Measurements from ENCODE around the gene MSH3. TPM values are rescaled to one million over a fixed set of nuclear protein-coding genes. Genes with fewer than 3 reads are reported as not detected.
"Not testable (repeated sequence)": the region's sequence is repeated elsewhere in the genome, so short reads cannot be mapped to it uniquely, and the experiment has no call there.

Gene MSH3
- total RNA-seq, 1 donor from 2014 or later: 19.4 TPM

DNA sequence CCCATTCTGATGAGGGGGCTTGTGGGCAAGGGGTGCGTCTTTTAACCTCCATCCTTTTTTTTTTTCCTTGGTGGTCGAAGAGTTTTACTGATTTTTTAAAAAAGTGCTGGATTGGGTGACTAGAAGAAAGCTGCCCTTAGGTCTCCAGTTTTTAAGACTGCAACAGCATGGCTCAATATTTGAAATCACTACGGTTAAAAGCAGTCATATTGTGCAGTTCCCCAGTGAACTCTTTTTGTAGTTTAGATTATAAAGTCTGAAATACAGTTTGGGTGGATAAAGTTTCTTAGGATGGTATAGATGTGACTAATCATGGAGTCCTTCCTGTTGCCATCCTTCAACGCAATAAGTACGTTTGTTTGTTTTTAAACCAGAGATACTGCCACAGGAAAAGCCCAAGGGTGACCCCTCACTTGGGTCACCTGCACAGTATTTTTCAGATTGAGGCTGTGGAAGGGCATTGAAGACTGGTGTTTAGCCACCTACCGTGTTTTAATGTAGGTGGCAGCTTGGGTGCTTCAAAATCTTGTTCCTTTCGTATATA lies 851 bp downstream of the MSH3 start:
- intact Hi-C loops (cut with micrococcal nuclease): loop anchor here (1.0 to 10.0 kb wide), 14 partner anchors 17 to 1671 kb away; partner anchors contain the start of genes ARSB, ATG10, HOMER1 and MTX3

DNA sequence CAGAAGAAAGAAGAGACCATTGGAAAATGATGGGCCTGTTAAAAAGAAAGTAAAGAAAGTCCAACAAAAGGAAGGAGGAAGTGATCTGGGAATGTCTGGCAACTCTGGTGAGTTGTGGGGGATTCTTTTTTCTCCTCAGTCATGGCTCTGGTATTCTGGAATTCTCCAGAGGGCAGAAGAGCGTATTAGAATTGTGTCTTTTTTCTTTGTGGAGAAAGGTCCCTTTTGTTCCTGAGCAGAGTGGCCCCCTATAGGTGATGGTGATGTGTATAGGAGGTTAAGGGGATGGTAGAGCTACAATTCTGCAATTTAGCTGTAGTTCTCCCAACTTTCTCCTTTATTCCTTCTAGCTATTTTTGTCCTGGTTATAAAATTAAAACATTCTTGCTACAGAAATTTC lies 2.0 kb downstream of the MSH3 start:
- intact Hi-C loops (cut with micrococcal nuclease): loop anchor here (5.0 to 10.0 kb wide), 3 partner anchors 1044 to 1672 kb away; partner anchors contain the start of genes ARSB, ATG10 and TENT2

DNA sequence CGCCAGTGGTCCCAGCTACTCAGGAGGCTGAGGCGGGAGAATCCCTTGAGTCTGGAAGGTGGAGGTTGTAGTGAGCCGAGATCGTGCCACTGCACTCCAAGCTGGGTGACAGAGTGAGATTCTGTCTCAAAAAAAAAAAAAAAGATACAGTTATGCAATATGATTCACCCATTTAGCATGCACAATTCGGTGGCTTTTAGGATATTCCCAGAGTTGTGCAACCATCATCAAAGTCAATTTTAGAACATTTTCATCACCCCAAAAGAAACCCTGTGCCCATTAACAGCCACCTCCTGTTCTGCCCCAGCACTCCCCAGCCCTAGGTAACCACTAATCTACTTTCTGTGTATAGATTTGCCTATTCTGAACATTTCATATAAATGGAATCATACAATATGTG lies 4.7 kb downstream of the MSH3 start:
- intact Hi-C loops (cut with micrococcal nuclease): loop anchor here (5.0 to 10.0 kb wide), 3 partner anchors 1047 to 1674 kb away; partner anchors contain the start of genes ARSB, ATG10 and TENT2

DNA sequence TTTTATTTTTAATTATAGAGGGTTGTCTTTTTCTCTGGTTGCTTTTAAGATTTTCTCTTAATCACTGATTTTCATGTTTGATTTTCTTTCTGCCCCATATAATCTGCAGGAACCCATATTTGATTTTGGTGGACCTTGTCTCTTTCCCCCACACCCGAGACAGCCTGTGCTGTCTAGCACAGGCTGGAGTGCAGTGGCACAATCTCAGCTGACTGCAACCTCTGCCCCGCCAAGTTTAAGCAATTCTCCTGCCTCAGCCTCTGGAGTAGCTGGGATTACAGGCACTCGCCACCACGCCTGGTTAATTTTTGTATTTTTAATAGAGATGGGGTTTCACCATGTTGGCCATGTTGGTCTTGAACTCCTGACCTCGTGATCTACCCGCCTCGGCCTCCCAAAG lies 6.2 kb downstream of the MSH3 start:
- intact Hi-C loops (cut with micrococcal nuclease): not testable (repeated sequence)

DNA sequence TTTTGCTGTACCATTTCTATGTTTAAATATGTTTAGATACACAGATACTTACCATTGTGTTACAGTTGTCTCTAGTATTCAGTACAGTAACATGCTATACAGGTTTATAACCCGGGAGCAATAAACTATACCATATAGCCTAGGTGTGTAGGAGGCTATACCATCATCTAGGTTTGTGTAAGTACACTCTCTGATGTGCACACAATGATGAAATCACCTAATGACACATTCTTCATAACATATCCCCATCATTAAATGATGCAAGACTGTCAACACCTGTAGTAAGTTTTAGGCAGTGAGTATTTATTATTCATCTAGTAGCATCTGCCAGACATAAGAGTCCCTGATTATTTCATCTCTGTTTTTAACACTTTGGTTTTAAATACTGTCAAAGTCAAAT lies 7.7 kb downstream of the MSH3 start:
- intact Hi-C loops (cut with micrococcal nuclease): no loop called here

DNA sequence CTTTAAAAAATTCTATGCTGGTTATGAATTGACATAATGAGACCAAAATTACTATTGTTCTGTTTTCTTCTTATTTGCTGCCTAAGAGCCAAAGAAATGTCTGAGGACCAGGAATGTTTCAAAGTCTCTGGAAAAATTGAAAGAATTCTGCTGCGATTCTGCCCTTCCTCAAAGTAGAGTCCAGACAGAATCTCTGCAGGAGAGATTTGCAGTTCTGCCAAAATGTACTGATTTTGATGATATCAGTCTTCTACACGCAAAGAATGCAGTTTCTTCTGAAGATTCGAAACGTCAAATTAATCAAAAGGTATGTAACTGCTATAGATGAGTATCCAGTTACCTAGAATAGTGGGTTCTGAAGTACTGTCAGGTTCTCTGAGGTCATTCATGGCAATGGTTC lies 10.6 kb downstream of the MSH3 start:
- intact Hi-C loops (cut with micrococcal nuclease): no loop called here

DNA sequence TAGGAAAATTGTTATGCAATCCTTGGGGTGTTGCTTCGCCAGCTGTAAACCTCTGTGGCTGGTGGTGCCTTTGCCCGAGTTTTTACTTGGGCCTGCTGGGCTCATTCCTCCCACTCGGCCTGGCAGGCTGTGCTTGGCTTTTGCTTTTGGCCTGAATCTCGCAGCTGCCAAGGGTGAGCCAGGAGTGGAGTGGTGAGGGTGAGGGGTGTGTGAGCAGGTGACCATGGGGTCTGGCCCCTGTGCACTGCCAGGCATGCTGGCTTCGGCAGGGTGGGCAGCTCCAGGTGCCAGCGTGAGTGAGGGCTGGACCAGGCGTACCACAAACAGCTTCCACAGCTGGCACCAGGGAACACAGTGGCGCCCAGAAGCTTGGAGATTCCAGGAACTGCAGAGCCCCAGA lies 12.9 kb downstream of the MSH3 start:
- intact Hi-C loops (cut with micrococcal nuclease): no loop called here

DNA sequence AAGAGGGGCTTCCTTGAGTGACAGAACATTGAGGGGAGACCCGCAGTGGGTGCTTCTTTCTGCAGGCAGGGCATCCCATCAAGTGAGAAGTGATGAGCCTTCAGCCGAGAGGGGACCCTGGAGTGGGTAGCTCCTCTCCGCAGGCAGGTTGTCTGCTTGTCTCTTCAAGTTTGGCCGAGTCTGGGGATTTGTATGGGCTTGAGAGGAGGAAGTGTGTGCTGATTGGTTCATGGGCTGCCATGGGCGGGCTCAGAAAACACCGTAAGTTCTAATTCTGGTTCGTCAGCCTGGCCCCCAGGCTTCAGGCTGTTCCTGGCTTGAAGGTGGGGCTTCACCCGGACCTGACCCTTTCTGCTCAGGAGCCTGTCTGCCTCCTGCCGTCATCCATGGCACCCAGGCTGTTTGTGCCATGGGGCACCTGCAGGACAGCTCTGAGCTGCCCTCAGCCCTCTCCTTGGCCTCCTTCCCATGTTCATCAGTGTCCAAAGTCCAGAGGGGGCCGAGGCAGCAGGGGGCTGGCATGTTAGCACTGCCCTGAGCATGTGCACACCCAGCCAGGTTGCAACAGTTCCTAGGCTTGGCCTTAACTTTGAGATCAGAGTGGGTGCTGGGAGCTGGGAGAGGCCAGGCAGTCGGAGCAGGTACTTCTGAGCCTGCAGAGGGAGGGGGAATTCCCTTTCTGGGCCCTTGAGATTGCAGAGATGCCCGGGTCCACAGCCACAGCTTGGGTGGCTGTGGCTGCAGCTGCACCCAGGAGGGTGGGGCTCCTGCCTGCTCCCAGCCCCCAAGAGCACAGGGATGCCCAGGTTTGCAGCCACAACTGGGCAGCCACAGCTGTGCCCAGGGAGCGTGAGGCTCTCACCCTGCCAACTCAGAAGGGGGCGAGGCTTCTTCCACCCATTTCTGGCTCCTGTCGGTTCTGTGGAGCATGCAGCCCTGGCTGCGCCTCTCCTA lies 13.8 kb downstream of the MSH3 start:
- intact Hi-C loops (cut with micrococcal nuclease): no loop called here

DNA sequence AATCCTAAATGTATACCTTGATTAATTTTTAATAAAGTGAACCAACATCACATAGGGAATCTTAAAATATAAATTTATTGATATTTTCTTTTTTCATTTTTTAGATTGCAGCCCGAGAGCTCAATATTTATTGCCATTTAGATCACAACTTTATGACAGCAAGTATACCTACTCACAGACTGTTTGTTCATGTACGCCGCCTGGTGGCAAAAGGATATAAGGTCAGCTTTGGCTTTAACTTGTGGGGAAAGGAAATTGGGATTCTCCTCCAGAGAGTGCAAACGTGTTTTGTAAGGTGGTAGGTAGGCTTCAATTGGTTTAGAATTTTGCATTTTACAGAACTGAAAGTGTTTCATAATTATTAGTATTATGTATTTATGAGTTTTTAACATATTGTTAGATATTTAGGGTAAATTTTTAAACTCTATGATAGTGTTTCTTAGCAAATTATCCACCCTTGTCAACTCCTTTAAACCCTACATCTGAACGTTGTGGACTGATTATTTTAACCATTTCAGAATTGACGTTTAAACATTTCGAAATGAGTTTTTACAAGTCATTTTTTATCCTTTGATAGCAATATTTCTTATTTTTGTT lies 17.8 kb downstream of the MSH3 start:
- intact Hi-C loops (cut with micrococcal nuclease): loop anchor here (1.0 kb wide), 6 partner anchors 17 to 581 kb away; no protein-coding TSS in a partner anchor

DNA sequence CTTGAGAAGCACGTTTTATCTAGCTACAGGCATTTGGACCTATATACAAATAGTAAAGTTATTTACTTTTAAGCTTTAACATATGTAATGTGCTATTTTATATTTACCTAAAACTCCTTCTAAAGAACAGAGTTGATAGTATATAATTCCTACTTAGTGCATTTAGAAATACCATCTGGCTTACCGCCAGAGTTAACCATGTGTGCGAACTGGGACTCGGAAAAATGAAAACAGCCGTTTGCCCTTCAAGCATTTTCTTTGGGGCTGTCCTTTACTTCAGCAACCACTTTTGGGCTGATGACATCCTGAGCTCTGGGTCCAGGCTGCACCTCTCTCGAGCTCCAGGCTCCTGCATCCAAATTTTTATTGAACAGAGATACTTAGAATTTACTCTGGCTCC lies 22.3 kb downstream of the MSH3 start:
- intact Hi-C loops (cut with micrococcal nuclease): no loop called here

DNA sequence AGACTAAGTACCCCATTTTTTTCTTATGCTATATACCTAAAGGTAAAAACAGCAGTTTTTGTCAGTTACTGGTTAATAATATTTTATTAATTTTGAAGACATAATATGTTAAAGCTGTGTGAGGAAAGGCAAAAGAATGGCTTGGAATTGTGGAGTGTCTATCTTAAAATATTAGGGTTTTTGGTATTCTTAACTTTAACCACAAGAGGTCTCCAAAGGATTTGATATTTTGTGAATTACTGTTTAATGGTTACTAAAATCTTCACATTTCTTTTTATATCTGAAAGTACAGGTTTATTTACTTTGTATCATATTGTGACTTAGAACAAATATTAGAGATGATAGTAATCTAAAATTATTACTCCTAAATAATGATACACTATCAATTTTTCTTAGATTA lies 32.3 kb downstream of the MSH3 start:
- intact Hi-C loops (cut with micrococcal nuclease): loop anchor here (1.0 to 2.0 kb wide), 5 partner anchors 276 to 613 kb away; no protein-coding TSS in a partner anchor

DNA sequence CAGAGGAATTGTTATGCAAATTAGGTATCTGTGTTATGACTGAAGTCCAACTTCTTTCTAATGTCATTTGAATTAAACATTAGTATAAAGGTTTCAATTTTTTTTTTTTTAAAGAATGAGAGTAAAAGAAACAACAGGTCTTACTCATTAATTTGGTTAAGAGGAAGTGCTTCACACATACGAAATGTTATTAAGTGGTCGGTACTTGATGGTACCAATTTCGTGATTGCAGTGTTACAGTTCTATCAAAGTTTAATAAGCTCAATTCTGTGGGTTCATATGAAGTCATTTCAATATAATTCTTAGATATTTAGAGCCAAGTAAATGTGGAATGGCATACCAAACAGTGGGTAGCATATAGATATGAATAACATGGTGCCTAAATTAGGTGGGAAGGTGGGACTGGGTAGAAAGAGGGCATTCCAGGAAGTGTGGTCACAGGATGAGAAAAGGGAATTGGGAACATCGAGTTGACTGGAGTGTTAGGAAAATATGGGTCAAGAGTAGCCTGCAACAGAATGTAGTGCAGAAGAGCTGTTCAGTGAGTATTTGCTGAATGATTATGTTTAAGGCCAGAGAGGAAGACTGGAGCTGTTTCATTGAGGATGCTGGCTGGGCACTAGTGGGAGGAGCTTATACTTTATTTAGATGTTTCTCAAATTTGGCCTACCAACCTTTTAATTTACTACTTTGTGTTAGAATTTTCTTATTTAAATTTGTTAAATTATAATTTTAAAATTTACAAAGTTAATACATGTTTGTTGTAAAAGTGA lies 34.4 kb downstream of the MSH3 start:
- intact Hi-C loops (cut with micrococcal nuclease): no loop called here

DNA sequence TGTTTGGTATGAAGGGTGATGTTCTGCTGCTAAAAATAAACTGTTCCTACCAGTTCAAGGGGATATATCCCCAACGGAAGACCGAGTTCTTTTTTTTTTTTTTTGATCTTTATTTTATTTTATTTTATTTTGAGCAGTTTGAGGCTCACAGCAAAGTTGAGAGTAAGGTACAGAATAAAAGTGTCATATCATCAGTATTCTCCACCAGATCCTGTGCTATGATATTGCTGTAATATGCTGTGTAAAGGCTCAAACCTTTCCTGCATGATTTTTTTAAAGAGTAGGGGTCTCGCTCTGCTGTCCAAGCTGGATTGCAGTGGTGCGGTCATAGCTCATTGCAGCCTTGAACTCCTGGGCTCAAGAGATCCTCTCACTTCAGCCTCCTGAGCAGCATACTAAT lies 35.2 kb downstream of the MSH3 start:
- intact Hi-C loops (cut with micrococcal nuclease): no loop called here

DNA sequence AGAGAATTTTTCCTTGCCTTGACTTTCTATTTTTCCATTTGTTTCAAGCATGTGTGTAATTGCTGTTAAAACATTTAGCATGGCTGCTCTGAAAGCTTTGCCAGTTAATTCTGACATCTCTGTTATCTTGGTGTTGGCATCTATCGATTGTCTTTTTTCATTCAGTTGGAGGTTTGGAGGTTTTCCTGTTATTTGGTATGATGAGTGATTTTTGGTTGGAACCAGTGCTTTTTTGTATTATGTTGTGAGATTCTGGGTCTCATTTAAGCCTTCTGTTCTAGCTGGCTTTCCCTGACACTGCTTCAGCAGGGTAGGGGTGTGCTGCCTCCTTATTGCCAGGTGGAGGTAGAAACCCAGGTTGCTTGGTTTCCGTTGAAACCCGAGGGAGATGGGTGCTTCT lies 41.2 kb downstream of the MSH3 start:
- intact Hi-C loops (cut with micrococcal nuclease): no loop called here

DNA sequence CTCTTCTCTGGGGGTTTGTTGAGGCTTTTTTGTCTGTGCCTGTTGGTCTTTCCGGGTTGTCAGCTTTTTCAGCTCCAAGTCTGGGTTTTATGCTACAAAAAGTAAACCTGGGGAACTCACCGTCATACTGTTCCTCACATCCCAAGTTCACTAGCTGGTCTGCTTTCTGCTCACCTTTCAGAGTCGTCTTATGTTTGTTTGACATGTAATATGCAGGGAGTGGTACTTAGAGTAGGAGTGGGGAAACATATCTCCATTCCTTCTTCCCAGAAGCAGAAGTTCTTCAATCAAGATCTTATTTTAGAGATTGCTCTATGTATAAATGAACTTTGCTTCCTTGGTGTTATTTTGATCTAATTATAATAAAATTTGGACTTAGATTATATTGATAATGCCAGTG lies 42.0 kb downstream of the MSH3 start:
- intact Hi-C loops (cut with micrococcal nuclease): no loop called here

DNA sequence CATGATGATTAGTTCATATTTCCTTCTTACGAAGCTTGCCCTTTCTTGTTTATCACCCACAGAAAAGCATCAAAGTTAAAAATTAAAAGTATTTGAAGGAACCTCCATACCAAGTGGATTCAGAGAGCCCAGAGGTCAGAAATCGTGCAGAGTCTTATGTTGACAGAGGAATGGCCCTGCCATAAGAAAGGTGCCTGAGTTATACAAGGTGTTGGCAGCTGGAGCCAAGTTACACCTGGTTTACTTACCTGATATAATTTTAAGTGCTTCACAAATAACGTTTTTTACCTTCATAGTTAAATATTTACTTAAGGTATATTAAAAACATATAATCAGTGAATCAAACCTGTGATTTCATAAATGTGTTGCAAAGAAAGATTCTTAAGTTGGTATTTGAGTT lies 42.6 kb downstream of the MSH3 start:
- intact Hi-C loops (cut with micrococcal nuclease): no loop called here

DNA sequence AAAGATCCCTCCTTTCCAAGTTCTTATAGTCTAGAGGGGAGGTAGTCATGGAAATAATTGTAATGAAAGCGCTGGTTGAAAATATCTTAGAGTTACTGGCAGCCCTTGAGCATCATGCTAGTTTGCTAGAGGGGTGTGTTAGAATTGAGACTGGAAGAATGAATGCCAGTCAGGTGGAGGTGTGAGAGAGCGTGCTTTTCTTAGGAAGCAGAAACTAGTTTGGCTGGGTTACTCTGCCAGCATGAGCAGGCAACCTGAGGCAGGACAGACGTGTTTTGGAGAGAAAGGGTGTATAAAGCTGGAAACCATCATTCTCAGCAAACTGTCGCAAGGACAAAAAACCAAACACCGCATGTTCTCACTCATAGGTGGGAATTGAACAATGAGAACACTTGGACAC lies 43.9 kb downstream of the MSH3 start:
- intact Hi-C loops (cut with micrococcal nuclease): no loop called here

DNA sequence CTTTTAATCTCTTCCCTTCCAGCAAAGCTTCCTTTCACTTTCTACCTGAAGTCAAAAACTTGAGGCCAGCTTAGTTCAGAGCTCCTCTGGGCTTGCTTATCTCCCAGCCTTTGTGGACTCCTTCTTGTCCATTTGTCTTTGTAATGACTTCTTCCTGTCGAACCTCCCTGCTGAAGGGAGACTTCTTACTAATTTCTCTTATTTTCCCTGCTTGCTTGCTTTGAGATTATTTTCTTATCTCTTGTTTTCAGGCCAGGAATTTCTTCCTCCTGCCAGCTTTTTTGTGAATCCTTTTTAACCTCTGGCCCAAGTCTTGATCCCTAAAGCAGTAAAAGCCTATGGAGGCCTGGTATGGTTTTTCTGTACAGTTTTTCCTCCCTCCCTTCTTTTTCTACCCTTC lies 47.1 kb downstream of the MSH3 start:
- intact Hi-C loops (cut with micrococcal nuclease): no loop called here

DNA sequence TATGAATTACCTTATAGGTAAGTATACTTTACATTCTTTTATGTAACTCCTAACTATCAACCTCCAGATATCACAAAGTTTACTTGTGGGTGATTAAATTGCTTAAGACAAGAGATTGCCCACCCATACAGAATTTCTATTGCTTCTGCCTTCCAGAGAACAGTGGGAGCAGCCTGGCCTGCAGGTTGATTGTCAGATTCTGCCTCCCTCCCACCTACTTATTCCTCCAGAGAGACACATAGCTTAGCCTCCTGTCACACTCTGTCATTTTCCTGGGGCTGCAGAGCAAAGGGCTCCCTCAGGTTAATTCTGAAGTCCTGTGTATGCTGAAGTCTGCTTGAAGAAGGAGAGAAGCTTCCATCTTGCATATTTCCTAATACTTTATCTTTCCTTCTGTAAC lies 48.8 kb downstream of the MSH3 start:
- intact Hi-C loops (cut with micrococcal nuclease): no loop called here

DNA sequence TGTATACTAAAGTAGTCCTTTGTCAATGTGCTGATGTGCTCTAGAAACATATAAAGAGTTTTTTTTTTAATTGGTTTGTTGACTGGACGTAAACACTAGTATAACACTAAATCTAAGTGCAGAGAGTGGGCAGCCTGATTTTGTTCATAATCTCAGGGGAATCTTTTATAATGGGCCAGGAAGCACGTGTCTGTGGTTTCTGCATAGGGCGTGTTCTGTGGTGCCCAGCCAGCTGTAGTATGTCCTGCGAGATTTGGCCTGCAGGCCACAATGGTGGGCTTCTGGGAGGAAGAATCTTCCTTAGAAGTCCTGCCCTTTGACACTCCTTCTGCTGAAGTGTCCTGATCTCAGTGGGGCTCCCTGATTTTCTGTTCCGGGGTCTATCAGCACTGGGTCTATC lies 49.3 kb downstream of the MSH3 start:
- intact Hi-C loops (cut with micrococcal nuclease): no loop called here

DNA sequence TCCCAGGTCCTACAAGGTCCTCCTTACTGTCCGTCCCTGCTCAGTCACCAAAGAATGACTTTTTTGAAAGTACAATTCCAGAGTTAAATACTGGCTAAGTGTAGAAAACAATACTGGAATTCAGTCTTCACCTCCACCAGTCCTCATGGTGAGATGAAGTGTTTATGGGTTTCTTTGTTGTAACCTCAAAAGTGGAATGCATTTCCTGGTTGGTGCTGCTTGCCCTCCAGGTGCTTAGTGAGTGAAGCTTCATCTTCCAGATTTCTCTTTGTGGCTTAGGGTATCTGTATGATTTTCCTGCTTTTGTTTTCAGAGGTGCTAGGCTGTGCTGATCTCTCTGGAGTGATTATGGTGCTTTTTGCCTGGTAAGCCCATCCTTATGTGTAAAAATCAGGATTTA lies 49.8 kb downstream of the MSH3 start:
- intact Hi-C loops (cut with micrococcal nuclease): no loop called here

Data from T-helper 1 cell treated with Interleukin-12 subunit alpha and Interleukin-12 subunit beta and Interleukin-4 antibody, amounts not matched to agents 30 ng/mL and 1 ng/mL, for 36 hours (primary cell).